Measurements from ENCODE around the gene XIRP1.

The XIRP1 gene

DNA sequence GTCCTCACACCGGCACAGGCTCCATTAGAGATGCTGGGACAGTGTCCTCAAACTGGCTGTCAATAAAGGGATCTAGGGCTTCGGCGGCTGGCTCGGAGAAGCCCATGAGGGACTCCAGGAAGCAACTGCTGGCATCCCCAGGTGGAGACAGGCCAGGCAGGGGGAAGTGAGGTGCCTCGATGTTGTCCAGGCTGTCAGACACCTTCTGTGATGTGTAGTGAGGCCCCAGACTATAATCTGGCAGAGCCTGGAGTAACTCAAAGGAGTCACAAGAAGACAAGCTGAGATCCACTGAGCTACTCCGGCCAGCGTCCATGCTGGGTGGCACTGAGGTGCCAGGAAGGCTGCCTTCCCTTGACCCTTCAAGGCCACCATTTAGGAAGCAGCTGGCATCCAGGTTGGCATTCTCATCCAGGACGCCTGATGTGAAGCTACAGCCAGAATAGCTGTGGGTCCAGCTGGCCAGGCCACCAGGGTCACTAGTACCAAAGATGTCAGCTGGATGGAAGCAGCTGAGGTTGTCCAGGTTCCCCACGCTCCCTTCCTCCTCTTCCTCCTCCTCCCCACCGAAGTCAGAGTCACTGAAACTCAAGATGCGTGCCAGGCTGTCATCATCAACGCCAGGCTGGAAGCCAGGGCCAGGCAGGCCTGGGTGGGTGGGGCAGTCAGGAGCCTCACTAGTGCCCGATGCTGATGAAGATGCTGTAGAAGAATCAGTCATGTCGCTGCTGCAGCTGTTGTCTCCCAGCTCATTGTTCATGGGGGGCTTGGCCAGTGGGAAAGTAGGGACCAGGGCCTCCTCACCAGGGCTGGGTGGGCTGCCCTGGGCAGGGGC is 49.1 kb downstream of the XIRP1 start:
- no peak for DNase-seq

DNA sequence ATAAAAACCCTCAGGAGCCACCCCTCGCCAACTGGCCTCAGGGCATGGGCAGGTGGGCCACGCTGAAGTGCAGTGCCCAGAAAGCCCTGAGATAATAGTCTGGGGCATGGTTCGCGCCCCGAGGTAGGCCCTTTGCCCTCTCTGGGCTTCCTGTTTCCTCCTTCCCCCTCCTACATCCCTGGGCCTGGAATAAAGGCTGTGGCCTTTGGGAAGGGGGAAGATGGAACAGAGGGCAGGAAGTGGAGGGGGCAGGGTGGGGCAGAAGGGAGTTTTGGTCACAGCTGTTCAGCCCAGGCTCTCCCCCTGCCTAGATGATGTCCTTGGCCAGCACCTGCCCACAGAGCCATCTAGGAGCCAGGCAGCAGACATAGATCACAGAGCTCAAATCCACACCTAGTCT is 50.3 kb downstream of the XIRP1 start:
- DNase-seq, result no peak

DNA sequence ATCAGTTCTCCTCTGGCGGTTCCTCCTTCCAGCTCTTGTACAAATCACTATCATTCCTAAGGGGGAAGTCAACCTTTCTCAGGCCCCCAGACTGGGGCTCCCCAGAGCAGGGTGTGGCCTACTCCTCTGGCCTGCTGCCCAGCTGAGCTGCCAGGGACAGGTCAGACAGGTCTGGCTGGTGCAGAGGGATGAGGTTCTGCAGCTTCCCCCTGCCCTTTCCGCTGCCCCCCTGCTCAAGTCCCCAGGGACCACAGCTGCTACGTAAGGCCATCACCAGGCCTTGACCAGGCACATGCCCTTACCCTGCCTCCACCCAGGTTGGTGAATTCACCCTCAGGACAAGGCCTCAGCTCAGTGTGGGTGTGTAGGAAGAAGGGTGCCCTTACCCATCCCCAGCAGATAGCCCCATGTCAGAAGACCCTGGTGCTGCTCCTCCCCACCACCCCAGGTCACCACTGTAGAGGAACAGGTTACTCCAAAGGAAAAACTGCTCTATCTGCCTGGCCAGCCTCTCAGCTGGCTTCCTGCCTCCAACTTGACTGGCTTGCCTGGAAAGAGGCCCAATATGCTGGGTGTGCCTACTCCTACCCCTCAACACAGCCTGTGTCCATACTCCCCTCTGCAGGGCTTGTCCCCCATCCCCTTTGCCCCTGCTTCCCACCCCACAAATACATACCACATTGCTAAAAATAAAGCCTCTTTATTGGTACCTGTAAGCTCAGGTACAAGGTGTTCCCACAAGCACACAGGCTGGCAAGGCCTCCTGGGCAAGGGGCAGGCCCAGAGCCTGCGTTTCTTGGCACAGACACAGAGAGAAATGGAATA is 51.0 kb downstream of the XIRP1 start:
- DNase-seq, result no peak

DNA sequence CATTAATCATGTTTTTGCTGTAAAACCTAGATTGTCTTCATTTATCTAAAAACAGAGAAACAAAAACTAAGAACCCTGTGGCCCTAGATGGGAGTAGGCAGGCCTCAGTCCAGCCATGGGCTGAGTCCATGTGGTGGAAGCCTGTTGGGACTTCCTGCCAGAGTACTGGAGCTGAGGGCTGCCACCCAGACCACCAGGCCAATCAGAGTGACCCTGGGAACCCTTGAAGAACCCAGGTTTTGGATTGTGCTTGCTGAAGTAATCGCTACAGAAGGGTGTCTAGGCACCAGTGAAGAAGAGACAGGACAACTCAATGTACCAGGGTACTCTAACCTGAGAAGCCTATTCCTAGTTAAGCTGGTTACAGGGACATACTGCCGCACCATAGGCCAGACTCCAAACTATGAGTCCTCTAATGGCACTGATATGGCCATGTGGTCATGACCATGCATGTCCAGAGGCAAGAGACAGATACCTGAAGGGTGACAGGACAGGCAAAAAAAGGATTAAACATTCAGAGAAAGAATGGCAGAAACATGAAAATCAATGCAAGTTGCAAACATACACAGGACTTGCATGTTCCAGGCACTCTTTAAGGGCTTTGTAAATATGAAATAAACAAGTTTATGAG is 51.9 kb downstream of the XIRP1 start:
- no peak for DNase-seq

DNA sequence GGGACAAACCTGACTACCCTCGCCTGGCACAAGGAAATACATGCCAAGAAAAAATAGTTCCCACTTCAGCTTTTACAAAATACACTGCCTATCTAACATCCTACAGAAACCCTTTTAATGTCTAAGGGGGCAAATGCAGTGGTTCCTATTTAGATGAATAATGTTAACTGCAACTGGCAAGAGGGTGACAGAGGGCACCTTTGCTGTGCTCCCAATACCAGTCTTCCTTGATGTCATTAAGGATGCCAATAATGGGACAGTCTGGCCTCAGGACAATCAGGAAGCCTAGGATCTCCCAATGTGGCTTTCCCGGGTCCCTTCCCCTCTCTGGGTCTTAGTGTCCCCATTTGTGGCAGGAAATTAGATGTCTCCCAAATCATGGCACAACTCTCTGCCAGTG is 53.0 kb downstream of the XIRP1 start:
- DNase-seq, result no peak

DNA sequence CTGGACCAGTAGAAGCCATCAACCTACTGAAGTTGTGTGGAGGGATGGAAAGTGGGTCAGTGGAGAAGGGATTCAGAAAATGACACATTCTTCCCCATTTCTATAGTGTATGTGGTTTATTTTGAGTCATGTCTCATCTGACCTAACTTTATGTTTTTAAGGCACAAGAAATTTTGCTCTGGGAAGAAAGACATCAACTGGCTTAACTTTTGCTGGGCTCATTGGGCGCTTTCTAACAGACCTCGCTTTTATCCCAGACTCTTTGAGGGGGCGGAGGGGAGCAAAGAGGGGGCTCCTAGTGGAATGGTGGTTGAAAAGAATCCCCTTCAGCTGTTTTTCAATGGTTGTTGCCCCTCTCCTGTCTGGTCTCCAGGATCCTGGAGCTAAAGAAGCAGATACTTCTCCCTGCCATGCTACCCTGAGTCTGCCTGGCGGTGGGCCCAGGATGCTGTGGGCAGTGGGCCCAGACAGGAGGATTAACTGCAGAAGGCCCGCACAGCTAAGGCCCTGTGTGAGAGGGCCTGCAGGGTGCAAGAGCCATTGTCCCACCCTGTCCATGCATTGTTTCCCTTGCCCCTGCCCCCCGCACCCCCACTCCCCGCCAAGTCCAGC is 53.5 kb downstream of the XIRP1 start:
- DNase-seq, result no peak

DNA sequence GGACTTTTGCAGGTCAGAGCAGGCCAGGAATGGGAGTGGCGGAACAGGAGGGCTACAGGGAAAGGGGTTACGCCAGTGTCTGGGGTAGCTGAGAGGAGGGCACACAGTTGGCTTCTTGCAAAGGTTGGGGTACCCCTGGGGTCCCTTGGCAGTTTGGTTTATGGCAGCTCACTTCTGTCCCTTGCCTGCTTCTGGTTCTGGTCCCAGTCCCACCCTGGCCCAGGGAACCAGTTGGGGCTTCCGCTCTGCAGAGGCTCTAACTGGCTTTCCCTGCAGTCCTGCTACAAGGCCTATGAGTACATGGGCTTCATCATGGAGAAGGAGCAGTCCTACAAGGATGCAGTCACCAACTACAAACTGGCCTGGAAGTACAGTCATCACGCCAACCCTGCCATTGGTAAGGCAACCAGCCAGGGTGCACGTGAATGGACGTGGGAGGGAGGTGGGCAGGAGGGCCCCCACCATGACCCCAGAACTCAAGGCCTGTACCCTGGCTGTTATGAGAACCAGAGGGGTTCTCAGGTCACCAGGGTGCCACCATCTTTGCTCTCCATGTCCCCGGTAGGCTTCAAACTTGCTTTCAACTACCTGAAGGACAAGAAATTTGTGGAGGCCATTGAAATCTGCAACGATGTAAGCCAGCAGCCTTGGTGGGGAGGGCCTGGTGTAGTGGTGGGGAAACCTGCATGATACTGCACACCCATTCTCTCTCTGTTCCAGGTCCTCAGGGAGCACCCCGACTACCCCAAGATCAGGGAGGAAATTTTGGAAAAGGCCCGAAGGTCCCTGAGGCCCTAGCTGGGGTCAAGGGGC is 54.2 kb downstream of the XIRP1 start:
- DNase-seq, result no peak

DNA sequence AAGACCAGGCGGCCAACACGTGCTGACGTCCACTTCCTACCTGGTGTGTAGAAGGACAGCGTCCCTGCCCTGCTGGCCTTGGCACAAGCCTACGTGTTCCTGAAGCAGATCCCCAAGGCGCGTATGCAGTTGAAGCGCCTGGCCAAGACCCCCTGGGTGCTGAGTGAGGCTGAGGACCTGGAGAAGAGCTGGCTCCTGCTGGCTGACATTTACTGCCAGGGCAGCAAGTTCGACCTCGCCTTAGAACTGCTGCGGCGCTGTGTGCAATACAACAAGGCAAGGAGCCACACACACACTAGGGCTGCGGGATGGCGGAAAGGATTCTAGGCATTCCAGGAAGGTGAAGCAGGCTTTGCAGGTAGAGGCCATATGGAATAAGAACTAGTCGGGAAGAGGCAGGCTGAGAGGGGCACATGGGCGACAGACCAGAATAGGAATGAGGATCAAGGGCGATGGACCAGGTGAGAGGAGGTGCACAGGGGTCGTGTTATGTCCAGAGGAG is 54.9 kb downstream of the XIRP1 start:
- no peak for DNase-seq

DNA sequence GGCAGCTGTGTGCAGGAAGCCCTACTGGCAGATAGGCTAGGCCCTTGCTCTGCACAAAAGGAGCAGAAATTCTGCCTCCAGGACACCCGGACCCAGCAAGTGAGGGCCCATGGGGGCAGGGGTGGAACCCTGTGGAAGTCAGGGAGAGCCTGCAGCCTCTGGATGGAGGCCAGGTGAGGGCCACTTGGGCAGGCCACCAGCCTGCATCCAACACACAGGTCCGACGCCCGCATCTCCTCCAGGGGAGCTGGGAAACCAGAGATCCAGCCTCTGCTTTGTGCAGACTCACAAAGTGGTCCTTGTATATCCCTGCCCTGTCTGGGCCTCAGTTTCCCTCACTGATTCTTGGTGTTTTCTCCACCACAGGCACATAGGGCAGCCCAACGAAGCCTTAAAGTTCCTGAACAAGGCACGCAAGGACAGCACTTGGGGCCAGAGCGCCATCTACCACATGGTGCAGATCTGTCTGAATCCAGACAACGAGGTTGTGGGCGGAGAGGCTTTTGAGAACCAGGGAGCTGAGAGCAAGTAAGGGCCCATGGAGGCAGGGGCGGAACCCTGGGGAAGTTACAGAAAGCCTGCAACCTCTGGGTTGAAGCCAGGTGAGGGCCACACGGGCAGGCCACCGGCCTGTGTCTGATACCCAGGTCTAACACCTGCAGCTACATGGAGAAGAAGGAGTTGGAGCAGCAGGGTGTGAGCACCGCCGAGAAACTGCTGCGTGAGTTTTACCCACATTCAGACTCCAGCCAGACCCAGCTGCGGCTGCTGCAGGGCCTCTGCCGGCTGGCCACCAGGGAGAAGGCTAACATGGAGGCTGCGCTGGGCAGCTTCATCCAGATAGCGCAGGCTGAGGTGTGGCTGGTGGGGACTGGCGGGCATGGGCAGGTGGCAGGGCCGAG is 55.6 kb downstream of the XIRP1 start:
- no peak for DNase-seq

DNA sequence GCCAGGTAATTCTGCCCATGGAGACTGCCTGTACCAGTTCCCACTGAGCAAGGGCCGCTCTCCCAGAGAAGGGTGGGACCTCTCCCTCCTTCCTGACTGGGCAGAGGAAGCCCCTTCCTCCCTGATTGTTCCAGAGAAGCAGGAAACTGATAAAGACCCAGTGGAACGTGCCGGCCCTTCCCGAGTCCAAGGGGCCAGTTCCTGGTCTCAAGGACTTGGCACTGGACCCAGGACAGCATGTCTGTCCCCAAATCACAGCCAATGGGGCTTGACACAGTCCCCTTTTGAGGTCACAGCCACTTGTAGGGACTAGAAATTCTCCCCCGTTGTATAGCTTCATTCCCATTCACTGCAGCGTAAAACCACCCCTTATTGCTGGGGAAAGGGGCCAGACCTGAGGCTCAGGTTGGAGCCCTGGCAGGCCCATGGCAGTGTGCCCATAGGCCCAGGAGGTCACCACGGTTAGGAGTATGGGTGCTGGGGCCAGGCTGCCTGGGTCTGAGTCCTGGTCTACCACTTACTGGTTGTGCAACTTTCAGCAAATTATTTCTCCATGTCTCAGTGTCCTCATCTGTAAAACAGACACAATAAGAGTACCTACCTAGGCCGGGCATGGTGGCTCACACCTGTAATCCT is 57.1 kb downstream of the XIRP1 start:
- DNase-seq, result no peak

DNA sequence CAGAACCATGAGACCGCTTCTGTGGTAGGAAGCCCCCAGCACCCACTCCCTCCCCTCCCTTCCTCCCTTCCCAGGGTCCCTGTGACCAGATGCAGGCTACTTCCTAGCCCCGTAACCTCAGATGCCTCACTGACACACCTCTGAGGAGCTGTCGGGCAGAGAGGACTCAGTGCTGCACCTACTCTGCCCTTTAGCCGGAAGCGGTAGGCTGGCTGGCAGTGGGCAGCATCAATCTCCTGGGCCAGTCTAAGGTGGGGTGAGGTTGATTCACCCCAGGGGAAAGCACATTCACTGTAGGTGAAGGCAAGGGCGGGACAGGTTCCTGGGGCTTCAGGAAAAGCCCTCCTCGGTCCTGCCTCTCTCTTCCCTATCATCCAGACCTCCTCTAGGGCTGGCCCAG is 58.1 kb downstream of the XIRP1 start:
- DNase-seq, result no peak

DNA sequence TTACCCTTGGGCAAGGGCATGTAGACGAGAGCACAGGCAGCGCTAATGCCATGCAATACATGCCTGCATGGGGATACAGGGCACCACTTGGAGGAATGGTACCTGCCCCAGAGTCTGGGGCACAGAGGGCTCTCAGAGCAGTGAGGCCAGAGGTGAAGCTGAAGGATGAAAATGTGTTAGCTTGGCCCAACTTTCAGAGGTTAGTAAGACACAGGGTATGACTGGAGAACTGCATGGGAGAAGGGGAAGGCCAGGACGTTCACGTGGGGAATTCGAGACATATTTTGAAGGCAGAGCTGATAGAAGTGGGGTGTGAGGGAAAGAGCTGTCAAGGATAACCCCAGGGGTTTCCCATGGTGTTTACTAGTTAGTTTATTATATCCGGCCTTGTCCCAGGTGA is 58.6 kb downstream of the XIRP1 start:
- DNase-seq, result no peak
